Upper lobe of right lung (tissue), 1 donor: ENCODE data around the gene TNPO2. TPM values are rescaled to one million over a fixed set of nuclear protein-coding genes. Genes with fewer than 3 reads are reported as not detected.

Experiments used
- ATAC-seq: fragments of 200-7000 bp; cut with Tn5 transposase; one replicate; pipeline ENCODE4 v1.9.1; 2020; ENCODE audit warnings: mild to moderate bottlenecking, moderate library complexity
- DNase-seq: peaks from one replicate; pipeline ENCODE4 v3.0.0-alpha.2; 2020
- H3K27ac ChIP-seq: fragments of 200-600 bp; one replicate; pipeline ENCODE4 v1.8.0; 2022
- H3K27me3 ChIP-seq: fragments of 200-600 bp; one replicate; pipeline ENCODE4 v1.8.0; 2022; ENCODE audit warnings: mild to moderate bottlenecking
- H3K36me3 ChIP-seq: fragments of 200-600 bp; one replicate; pipeline ENCODE4 v1.8.0; 2022
- H3K4me1 ChIP-seq: fragments of 200-600 bp; one replicate; pipeline ENCODE4 v1.8.0; 2022
- H3K4me3 ChIP-seq: fragments of 200-600 bp; one replicate; pipeline ENCODE4 v1.8.0; 2022; ENCODE audit warnings: mild to moderate bottlenecking
- H3K9me3 ChIP-seq: fragments of 200-600 bp; one replicate; pipeline ENCODE4 v1.8.0; 2022
- intact Hi-C: fragments of 100-400 bp; cut with DNase I; formaldehyde crosslinking; loops from one replicate; pipeline ENCODE4 v1.11.0; 2022
- total RNA-seq: library from RNA; stranded (reverse); fragmentation: NEBNext Ultra II Directional; extraction: Animal tissue kit (Norgen Biotek cat#: 25700); gene quantifications from one replicate; pipeline ENCODE4 v1.2.1, GENCODE V29; 2021
- TF ChIP-seq, protein P1 (sequence below): fragments of 200-600 bp; IDR thresholded peaks from one replicate; pipeline ENCODE4 v1.8.0; 2022; ENCODE audit warnings: antibody characterized with exemption
- donor health status: DM: no; HTN: yes; CAD: no; lungs with severe emphysema.

TNPO2 gene
- total RNA-seq, 1 donor from 2014 or later: 49.0 TPM

- Histone ChIP-seq H3K36me3 (peaks cover 16% of the 10 kb centered on the region), H3K27me3 (no peaks in the 10 kb centered on the region), H3K27ac (peak within 1 kb of the TSS; percentile 93), H3K9me3 (no peaks in the 10 kb centered on the region), H3K4me1 (peaks cover 36% of the 10 kb centered on the region), H3K4me3 (peak within 1 kb of the TSS; percentile 81)
- ATAC-seq (peak; percentile 89), DNase-seq (peak; percentile 87)
- TF ChIP-seq, protein P1, sequence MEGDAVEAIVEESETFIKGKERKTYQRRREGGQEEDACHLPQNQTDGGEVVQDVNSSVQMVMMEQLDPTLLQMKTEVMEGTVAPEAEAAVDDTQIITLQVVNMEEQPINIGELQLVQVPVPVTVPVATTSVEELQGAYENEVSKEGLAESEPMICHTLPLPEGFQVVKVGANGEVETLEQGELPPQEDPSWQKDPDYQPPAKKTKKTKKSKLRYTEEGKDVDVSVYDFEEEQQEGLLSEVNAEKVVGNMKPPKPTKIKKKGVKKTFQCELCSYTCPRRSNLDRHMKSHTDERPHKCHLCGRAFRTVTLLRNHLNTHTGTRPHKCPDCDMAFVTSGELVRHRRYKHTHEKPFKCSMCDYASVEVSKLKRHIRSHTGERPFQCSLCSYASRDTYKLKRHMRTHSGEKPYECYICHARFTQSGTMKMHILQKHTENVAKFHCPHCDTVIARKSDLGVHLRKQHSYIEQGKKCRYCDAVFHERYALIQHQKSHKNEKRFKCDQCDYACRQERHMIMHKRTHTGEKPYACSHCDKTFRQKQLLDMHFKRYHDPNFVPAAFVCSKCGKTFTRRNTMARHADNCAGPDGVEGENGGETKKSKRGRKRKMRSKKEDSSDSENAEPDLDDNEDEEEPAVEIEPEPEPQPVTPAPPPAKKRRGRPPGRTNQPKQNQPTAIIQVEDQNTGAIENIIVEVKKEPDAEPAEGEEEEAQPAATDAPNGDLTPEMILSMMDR: no peak
- intact Hi-C loops: no loop called here
These were observed 13.5 kb upstream of the TNPO2 start, which contains the start of gene GET3 for GRCh38 chr19:12736995-12737834. GET3 (plus strand) TSS chr19:12737497; CDS start chr19:12737506, 9 bp downstream.

GRCh38 chr19:12733369-12734214, 9.9 kb upstream of the TNPO2 start:
- peak overlapping the region; percentile 92 for H3K4me3 ChIP-seq
- peaks cover 35% of the 10 kb centered on the region for H3K4me1 ChIP-seq
- DNase-seq (no peak), ATAC-seq (no peak)
- peak overlapping the region; percentile 96 for H3K27ac ChIP-seq
- H3K36me3 ChIP-seq: peaks cover 37% of the 10 kb centered on the region
- intact Hi-C loops: no loop called here
- no peaks in the 10 kb centered on the region for H3K9me3 ChIP-seq
- TF ChIP-seq, protein P1: peak; percentile 19
- H3K27me3 ChIP-seq: no peaks in the 10 kb centered on the region

- Histone ChIP-seq H3K4me3 (no peak overlapping the region), H3K36me3 (peaks cover 40% of the 10 kb centered on the region), H3K27ac (no peak overlapping the region), H3K4me1 (peaks cover 21% of the 10 kb centered on the region), H3K9me3 (no peaks in the 10 kb centered on the region), H3K27me3 (no peaks in the 10 kb centered on the region)
- DNase-seq (no peak), ATAC-seq (no peak)
- intact Hi-C loops: no loop called here
- TF ChIP-seq, protein P1: no peak
These were observed 7.6 kb upstream of the TNPO2 start for GRCh38 chr19:12731337-12731736.

DNA sequence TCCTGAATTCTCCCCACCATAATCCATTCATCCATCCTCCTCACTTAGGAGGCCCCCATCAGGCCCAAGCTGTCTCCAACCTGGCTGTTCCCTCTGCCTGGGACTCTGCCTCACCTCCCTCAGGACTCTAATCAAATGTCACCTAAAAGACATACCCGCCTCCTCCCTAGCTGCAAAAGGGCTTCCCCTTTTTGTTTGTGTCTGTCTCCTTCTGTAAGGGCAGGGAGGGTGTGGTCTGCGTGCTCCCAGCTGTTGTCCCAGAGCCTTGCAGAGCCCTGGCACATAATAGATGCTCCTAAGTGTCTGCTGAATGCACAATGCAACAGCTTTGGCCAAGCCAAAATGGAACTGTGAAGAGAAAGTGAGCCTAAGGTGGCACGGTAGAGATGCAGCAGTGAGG, 6.3 kb upstream of the TNPO2 start:
- intact Hi-C loops: no loop called here
- TF ChIP-seq, protein P1: no peak
- ATAC-seq (no peak), DNase-seq (no peak)
- no peaks in the 10 kb centered on the region for H3K27me3 ChIP-seq
- no peaks in the 10 kb centered on the region for H3K9me3 ChIP-seq
- peaks cover 40% of the 10 kb centered on the region for H3K36me3 ChIP-seq
- peaks cover 16% of the 10 kb centered on the region for H3K4me1 ChIP-seq
- H3K4me3 ChIP-seq: no peak overlapping the region
- H3K27ac ChIP-seq: no peak overlapping the region

- Histone ChIP-seq H3K4me1 (peaks cover 23% of the 10 kb centered on the region), H3K27ac (no peak overlapping the region), H3K4me3 (no peak overlapping the region), H3K36me3 (peaks cover 40% of the 10 kb centered on the region), H3K27me3 (no peaks in the 10 kb centered on the region), H3K9me3 (no peaks in the 10 kb centered on the region)
- intact Hi-C loops: no loop called here
- DNase-seq (no peak), ATAC-seq (no peak)
- TF ChIP-seq, protein P1: no peak
These were observed 4.2 kb upstream of the TNPO2 start for GRCh38 chr19:12727745-12728433.
